ENCODE measurements around the gene TRERF1. TPM values are rescaled to one million over a fixed set of nuclear protein-coding genes. Genes with fewer than 3 reads are reported as not detected.

The TRERF1 gene
- polyA plus RNA-seq, 3 donors, result 0.58 to 10.0 (median 2.0) TPM

GRCh38 chr6:42459888-42460287 lies 8.2 kb upstream of the TRERF1 start:
- H3K4me3 Mint-ChIP-seq, result no peak overlapping the region
- Histone ChIP-seq H3K9me3 (replicated peaks in 1 of 2; ENCODE audit: control insufficient read depth in 1 of 2, insufficient read depth in 1 of 2, low read length in 2 of 2) (no peaks in the 10 kb centered on the region), H2AFZ (ENCODE audit: insufficient read depth, low read depth, low read length, poor library complexity, severe bottlenecking) (no peak overlapping the region), H3K27me3 (ENCODE audit: control insufficient read depth in 2 of 2, insufficient read depth in 2 of 2, low read length in 2 of 2) (no peaks in the 10 kb centered on the region), H3K4me2 (replicated peaks; ENCODE audit: extremely low read depth, low read length, poor library complexity, severe bottlenecking) (no peak overlapping the region), H3K4me3 (replicated peaks in 1 of 3; ENCODE audit: low read depth in 2 of 3, low read length in 3 of 3) (no peak overlapping the region), H4K20me1 (ENCODE audit: insufficient read depth, low read length) (no peaks in the 10 kb centered on the region), H3K36me3 (replicated peaks in 1 of 2; ENCODE audit: control insufficient read depth in 1 of 2, insufficient read depth in 2 of 2, low read length in 2 of 2) (no peaks in the 10 kb centered on the region), H3K79me2 (ENCODE audit: insufficient read depth, low read length) (no peaks in the 10 kb centered on the region), H3K4me1 (ENCODE audit: control insufficient read depth in 1 of 2, insufficient read depth in 2 of 2, low read length in 2 of 2) (no peaks in the 10 kb centered on the region), H3K27ac (ENCODE audit: low read depth in 1 of 2, low read length in 2 of 2) (no peak overlapping the region), H3K9ac (ENCODE audit: insufficient read depth, low read length, poor library complexity, severe bottlenecking) (no peak overlapping the region)
- H3K27me3 Mint-ChIP-seq (ENCODE audit: low read depth in 3 of 3), result peaks cover 2 to 13% (median 7%) of the 10 kb centered on the region in 3 donors
- H3K27ac Mint-ChIP-seq, result no peak overlapping the region
- TF ChIP-seq CTCF (IDR thresholded peaks at IDR 0.05), result no peak
- intact Hi-C loops (cut with micrococcal nuclease), result loop anchor here in 1 of 2 donors (10.0 kb wide), 1 partner anchor 85 kb away; no protein-coding TSS in a partner anchor
- no peak for DNase-seq
- H3K9me3 Mint-ChIP-seq, result no peaks in the 10 kb centered on the region
- H3K36me3 Mint-ChIP-seq, result no peaks in the 10 kb centered on the region
- 90% methylated on average over 2 of the region's 5 CpGs for WGBS (ENCODE audit: insufficient coverage)
- no peaks in the 10 kb centered on the region for H3K4me1 Mint-ChIP-seq

GRCh38 chr6:42454428-42454791 lies 2.7 kb upstream of the TRERF1 start:
- Mint-ChIP-seq H3K36me3 (no peaks in the 10 kb centered on the region), H3K4me3 (peak overlapping the region; percentile 98 to 100), H3K9me3 (peaks cover 0 to 3% (median 0%) of the 10 kb centered on the region in 7 donors), H3K27ac (peak overlapping the region in 3 of 7 donors; percentile 15 to 68 (median 63)), H3K27me3 (ENCODE audit: low read depth in 3 of 3) (peaks cover 11 to 19% (median 14%) of the 10 kb centered on the region in 3 donors), H3K4me1 (peaks cover 25% of the 10 kb centered on the region)
- Histone ChIP-seq H3K36me3 (replicated peaks in 1 of 2; ENCODE audit: control insufficient read depth in 1 of 2, insufficient read depth in 2 of 2, low read length in 2 of 2) (no peaks in the 10 kb centered on the region), H3K4me3 (replicated peaks in 1 of 3; ENCODE audit: low read depth in 2 of 3, low read length in 3 of 3) (peak overlapping the region in 1 of 3 experiments; percentile 96), H2AFZ (ENCODE audit: insufficient read depth, low read depth, low read length, poor library complexity, severe bottlenecking) (peak overlapping the region; percentile 97), H3K9ac (ENCODE audit: insufficient read depth, low read length, poor library complexity, severe bottlenecking) (no peak overlapping the region), H4K20me1 (ENCODE audit: insufficient read depth, low read length) (peaks cover 11% of the 10 kb centered on the region), H3K4me1 (ENCODE audit: control insufficient read depth in 1 of 2, insufficient read depth in 2 of 2, low read length in 2 of 2) (peaks cover 30% of the 10 kb centered on the region in 2 donors), H3K9me3 (replicated peaks in 1 of 2; ENCODE audit: control insufficient read depth in 1 of 2, insufficient read depth in 1 of 2, low read length in 2 of 2) (no peaks in the 10 kb centered on the region), H3K27ac (ENCODE audit: low read depth in 1 of 2, low read length in 2 of 2) (no peak overlapping the region), H3K79me2 (ENCODE audit: insufficient read depth, low read length) (peaks cover 36% of the 10 kb centered on the region), H3K27me3 (ENCODE audit: control insufficient read depth in 2 of 2, insufficient read depth in 2 of 2, low read length in 2 of 2) (peaks cover 0 to 4% of the 10 kb centered on the region in 2 donors), H3K4me2 (replicated peaks; ENCODE audit: extremely low read depth, low read length, poor library complexity, severe bottlenecking) (peak overlapping the region; percentile 98)
- intact Hi-C loops (cut with micrococcal nuclease), result loop anchor here (5.0 to 10.0 kb wide), 5 partner anchors 37 to 93 kb away; no protein-coding TSS in a partner anchor
- WGBS (ENCODE audit: insufficient coverage), result 39% methylated on average over 7 of the region's 11 CpGs
- no peak for DNase-seq
- no peak for TF ChIP-seq CTCF (IDR thresholded peaks at IDR 0.05)
